ENCODE measurements around the gene TMEM30A. TPM values are rescaled to one million over a fixed set of nuclear protein-coding genes. Genes with fewer than 3 reads are reported as not detected.

Gene TMEM30A
- total RNA-seq, 2 experiments from 2014 or later: 18.2 to 32.1 TPM

DNA sequence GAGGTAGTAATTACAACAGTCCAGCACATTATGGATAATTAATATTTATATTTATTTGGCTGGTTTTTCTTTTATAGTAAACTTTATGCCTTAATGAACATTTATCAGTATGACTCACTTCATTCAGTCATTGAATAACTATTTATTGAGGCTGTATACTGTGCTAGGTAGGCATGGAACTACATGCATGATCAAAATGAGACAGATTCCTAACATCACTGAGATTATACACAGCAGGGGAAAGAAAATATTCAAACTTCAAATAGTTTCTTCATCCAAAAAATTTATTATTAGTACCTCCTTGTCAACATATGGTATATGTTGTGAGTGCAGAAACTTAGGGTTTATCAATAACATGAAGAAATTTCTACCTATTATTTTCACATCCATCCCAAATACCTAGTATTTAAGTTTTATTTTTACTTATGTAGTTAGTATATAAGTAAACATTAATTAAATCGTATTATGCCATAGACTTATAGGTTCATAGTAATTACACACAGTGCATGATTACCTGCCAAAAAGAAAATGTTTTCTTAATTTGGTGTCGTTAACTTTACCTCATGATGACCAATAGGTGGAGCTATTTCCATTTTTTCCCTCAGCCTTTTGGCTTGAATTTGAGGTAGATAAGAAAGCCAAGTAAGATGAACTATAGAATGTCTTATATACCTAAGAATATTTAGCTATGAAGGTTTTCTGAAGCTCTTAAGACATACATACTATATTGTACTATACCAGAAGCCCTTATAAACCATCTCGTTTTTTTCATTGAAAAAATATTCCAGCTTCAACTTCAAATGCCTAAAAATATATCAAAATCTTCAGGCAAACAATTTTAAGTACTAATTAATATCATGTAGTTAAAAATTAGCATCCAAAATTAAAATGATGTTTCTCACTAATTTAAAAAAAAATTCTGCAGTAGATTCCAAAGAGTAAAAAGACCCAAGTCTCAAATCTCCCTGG, 12.5 kb upstream of the TMEM30A start:
- intact Hi-C loops (cut with micrococcal nuclease; ENCODE audit: unreplicated experiment): loop anchor here (5.0 kb wide), 1 partner anchor 230 kb away; no protein-coding TSS in a partner anchor
- CTCF ChIA-PET (ENCODE audit: unreplicated experiment): interaction anchor here (0.5 kb wide), 2 partner anchors 245 to 267 kb away, joined by 3 to 4 read pairs; no protein-coding TSS in a partner anchor

DNA sequence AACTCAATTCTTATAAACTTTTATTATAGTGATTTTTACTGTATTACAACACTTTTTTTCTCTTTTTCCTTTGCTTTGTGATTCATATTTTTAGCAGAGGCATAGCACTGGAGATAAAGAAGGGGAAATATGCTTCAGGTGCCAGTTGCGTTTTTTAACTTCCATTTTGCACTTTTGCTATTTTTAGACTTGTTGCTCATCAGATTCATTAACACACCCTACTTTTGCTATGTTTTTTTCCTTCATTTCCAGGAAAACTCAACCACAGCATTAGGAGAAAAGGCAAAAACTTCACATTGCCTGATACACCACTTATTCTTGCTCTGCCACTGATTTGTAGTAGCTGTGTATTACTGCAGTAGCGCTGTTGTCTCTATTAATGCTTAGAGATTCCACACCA, 8.0 kb upstream of the TMEM30A start:
- BruUV-seq (replicated peaks): no TSS peak
- intact Hi-C loops (cut with micrococcal nuclease; ENCODE audit: unreplicated experiment): no loop called here
- Histone ChIP-seq H3K36me3 (ENCODE audit: insufficient read depth, low read length) (no peaks in the 10 kb centered on the region), H3K79me2 (ENCODE audit: insufficient read depth, low read depth, low read length) (peaks cover 9% of the 10 kb centered on the region; the same call in 1 of the 2 replicates), H3K9me2 (ENCODE audit: insufficient read depth, low read length) (no peaks in the 10 kb centered on the region), H4K20me1 (ENCODE audit: insufficient read depth, low read length) (no peaks in the 10 kb centered on the region), H2AFZ (ENCODE audit: low read length) (no peak overlapping the region), H3K4me2 (ENCODE audit: low read length) (no peak overlapping the region), H3K27ac (ENCODE audit: low read depth, low read length, poor library complexity, severe bottlenecking) (no peak overlapping the region), H3K4me1 (ENCODE audit: insufficient read depth, low read length, poor library complexity, severe bottlenecking) (peaks cover 14% of the 10 kb centered on the region), H3K9me3 (ENCODE audit: low read length) (no peaks in the 10 kb centered on the region), H3K4me3 (ENCODE audit: low read depth, low read length, poor library complexity, severe bottlenecking) (no peak overlapping the region)
- ChIA-PET POLR2A (interaction anchor here (0.5 kb wide), 1 partner anchor 344 kb away, joined by 4 read pairs; no protein-coding TSS in a partner anchor), CTCF (ENCODE audit: unreplicated experiment) (no interaction called here)
- TF ChIP-seq, protein P1, sequence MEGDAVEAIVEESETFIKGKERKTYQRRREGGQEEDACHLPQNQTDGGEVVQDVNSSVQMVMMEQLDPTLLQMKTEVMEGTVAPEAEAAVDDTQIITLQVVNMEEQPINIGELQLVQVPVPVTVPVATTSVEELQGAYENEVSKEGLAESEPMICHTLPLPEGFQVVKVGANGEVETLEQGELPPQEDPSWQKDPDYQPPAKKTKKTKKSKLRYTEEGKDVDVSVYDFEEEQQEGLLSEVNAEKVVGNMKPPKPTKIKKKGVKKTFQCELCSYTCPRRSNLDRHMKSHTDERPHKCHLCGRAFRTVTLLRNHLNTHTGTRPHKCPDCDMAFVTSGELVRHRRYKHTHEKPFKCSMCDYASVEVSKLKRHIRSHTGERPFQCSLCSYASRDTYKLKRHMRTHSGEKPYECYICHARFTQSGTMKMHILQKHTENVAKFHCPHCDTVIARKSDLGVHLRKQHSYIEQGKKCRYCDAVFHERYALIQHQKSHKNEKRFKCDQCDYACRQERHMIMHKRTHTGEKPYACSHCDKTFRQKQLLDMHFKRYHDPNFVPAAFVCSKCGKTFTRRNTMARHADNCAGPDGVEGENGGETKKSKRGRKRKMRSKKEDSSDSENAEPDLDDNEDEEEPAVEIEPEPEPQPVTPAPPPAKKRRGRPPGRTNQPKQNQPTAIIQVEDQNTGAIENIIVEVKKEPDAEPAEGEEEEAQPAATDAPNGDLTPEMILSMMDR (conservative IDR thresholded peaks at IDR 0.05; ENCODE audit: low read length): no peak
- no peak for TF ChIP-seq EZH2phosphoT487 (IDR thresholded peaks at IDR 0.05; ENCODE audit: borderline replicate concordance, low read depth, low read length)
- DNase-seq (ENCODE audit: low spot score): no peak

More for the DNA sequence above, 12.5 kb upstream of the TMEM30A start:
- no peaks in the 10 kb centered on the region for H3K9me3 ChIP-seq (ENCODE audit: low read length)
- no peak overlapping the region for H3K27ac ChIP-seq (ENCODE audit: low read depth, low read length, poor library complexity, severe bottlenecking)
- no peaks in the 10 kb centered on the region for H4K20me1 ChIP-seq (ENCODE audit: insufficient read depth, low read length)
- H3K79me2 ChIP-seq (ENCODE audit: insufficient read depth, low read depth, low read length): no peaks in the 10 kb centered on the region
- H3K9me2 ChIP-seq (ENCODE audit: insufficient read depth, low read length): no peaks in the 10 kb centered on the region
- H2AFZ ChIP-seq (ENCODE audit: low read length): no peak overlapping the region
- DNase-seq (ENCODE audit: low spot score): peak; percentile 75
- TF ChIP-seq, protein P1 (conservative IDR thresholded peaks at IDR 0.05; ENCODE audit: low read length): peak; percentile 95
- no peak for TF ChIP-seq EZH2phosphoT487 (IDR thresholded peaks at IDR 0.05; ENCODE audit: borderline replicate concordance, low read depth, low read length)
- no TSS peak for BruUV-seq (replicated peaks)
- POLR2A ChIA-PET: interaction anchor here (0.7 kb wide), 1 partner anchor 11 kb away, joined by 3 read pairs; no protein-coding TSS in a partner anchor
- no peak overlapping the region for H3K4me2 ChIP-seq (ENCODE audit: low read length)
- H3K4me1 ChIP-seq (ENCODE audit: insufficient read depth, low read length, poor library complexity, severe bottlenecking): peaks cover 5% of the 10 kb centered on the region
- H3K4me3 ChIP-seq (ENCODE audit: low read depth, low read length, poor library complexity, severe bottlenecking): no peak overlapping the region
- no peaks in the 10 kb centered on the region for H3K36me3 ChIP-seq (ENCODE audit: insufficient read depth, low read length)

All from OCI-LY7 (cell line).